Body of pancreas (tissue), 4 donors: Measurements from ENCODE around the gene MYO9B.

Experiments
- POLR2A ChIP-seq, 3 donors: fragments of 450-650 bp; IDR thresholded peaks; one replicate each; pipeline ENCODE4 v1.6.1; 2016; ENCODE audit warnings: antibody characterized with exemption in 3 of 3, mild to moderate bottlenecking in 2 of 3
- TF ChIP-seq, protein P1 (sequence below), 7 experiments: fragments of 450-650 bp in 4 of 7; fragments of 200-600 bp in 3 of 7; sonication (generic) in 3 of 7; IDR thresholded peaks; one replicate each; pipeline ENCODE4 v1.5.1; 2016 to 2019; ENCODE audit warnings: antibody characterized with exemption in 7 of 7

DNA sequence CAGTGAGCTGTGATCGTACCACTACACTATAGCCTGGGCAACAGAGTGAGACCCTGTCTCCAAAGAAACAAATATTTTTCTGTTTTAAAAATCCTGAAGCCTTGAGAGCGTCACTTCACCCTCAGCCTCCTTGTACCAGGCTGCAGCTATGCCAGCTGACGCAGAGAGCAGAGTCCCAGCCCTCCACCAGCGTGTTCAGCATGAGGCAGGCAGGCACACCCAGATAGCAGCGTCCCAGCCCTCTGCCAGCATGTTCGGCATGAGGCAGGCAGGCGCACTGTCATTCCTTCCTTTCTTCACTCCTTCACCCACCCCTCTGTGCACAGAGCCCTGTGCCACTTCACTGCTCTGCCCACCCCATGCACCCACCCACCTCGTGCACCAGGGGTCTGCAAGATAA, 96.3 kb downstream of the MYO9B start:
- TF ChIP-seq, protein P1, sequence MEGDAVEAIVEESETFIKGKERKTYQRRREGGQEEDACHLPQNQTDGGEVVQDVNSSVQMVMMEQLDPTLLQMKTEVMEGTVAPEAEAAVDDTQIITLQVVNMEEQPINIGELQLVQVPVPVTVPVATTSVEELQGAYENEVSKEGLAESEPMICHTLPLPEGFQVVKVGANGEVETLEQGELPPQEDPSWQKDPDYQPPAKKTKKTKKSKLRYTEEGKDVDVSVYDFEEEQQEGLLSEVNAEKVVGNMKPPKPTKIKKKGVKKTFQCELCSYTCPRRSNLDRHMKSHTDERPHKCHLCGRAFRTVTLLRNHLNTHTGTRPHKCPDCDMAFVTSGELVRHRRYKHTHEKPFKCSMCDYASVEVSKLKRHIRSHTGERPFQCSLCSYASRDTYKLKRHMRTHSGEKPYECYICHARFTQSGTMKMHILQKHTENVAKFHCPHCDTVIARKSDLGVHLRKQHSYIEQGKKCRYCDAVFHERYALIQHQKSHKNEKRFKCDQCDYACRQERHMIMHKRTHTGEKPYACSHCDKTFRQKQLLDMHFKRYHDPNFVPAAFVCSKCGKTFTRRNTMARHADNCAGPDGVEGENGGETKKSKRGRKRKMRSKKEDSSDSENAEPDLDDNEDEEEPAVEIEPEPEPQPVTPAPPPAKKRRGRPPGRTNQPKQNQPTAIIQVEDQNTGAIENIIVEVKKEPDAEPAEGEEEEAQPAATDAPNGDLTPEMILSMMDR (IDR thresholded peaks at IDR 0.05), result no peak
- TF ChIP-seq POLR2A (IDR thresholded peaks at IDR 0.05), result no peak
